OCI-LY7 (cell line): ENCODE measurements around the gene UBE2H.

Experiments used
- CTCF ChIP-seq: fragments of 200-600 bp; sonication (generic); conservative IDR thresholded peaks from 2 replicates; pipeline ENCODE4 v1.5.1; 2014; ENCODE audit warnings: mild to moderate bottlenecking, antibody characterized with exemption, low read length, moderate library complexity, mixed read lengths
- EZH2phosphoT487 ChIP-seq: fragments of 200-600 bp; sonication (generic); IDR thresholded peaks from 2 replicates; pipeline ENCODE4 v1.6.1; 2018; ENCODE audit warnings: low read depth, borderline replicate concordance, mild to moderate bottlenecking, mixed run types, antibody characterized with exemption, low read length, moderate library complexity, mixed read lengths

- TF ChIP-seq CTCF (no peak), EZH2phosphoT487 (no peak)
Measured at GRCh38 chr7:129807863-129808262, 144.9 kb downstream of the UBE2H start.
